ENCODE measurements around the gene ZNF205. TPM values are rescaled to one million over a fixed set of nuclear protein-coding genes. Genes with fewer than 3 reads are reported as not detected.
A peak's percentile ranks its signal among the peaks of the same experiment; 100 is the strongest.

The ZNF205 gene
- total RNA-seq, 4 donors from 2014 or later: 7.1 to 16.1 (median 9.7) TPM

DNA sequence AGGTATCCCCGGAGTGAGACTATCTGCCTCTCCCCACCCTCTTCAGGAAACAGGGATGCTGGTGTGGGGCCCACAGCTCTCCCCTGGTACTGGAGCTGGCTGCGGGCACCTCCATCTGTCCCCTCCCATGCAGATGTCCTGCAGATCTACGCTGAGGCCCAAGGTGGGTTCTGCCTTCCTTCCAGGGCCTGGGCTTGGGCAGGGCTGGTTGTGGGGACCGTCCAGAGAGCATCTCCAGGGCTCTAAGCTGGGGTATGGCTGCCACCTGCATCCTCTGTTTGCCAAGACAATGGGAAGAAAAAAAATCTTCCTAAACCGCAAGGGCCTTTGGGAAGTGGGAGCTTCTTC is 35.3 kb downstream of the ZNF205 start:
- no peak for ATAC-seq (ENCODE audit: low FRiP score)
- TF ChIP-seq, protein P1, sequence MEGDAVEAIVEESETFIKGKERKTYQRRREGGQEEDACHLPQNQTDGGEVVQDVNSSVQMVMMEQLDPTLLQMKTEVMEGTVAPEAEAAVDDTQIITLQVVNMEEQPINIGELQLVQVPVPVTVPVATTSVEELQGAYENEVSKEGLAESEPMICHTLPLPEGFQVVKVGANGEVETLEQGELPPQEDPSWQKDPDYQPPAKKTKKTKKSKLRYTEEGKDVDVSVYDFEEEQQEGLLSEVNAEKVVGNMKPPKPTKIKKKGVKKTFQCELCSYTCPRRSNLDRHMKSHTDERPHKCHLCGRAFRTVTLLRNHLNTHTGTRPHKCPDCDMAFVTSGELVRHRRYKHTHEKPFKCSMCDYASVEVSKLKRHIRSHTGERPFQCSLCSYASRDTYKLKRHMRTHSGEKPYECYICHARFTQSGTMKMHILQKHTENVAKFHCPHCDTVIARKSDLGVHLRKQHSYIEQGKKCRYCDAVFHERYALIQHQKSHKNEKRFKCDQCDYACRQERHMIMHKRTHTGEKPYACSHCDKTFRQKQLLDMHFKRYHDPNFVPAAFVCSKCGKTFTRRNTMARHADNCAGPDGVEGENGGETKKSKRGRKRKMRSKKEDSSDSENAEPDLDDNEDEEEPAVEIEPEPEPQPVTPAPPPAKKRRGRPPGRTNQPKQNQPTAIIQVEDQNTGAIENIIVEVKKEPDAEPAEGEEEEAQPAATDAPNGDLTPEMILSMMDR (IDR thresholded peaks at IDR 0.05): no peak
- no peak for DNase-seq (ENCODE audit: low spot score)

- no peak for ATAC-seq (ENCODE audit: low FRiP score)
- TF ChIP-seq, protein P1 (IDR thresholded peaks at IDR 0.05): no peak
- no peak for DNase-seq (ENCODE audit: low spot score)
Measured at GRCh38 chr16:3148256-3149192, 36.1 kb downstream of the ZNF205 start.

DNA sequence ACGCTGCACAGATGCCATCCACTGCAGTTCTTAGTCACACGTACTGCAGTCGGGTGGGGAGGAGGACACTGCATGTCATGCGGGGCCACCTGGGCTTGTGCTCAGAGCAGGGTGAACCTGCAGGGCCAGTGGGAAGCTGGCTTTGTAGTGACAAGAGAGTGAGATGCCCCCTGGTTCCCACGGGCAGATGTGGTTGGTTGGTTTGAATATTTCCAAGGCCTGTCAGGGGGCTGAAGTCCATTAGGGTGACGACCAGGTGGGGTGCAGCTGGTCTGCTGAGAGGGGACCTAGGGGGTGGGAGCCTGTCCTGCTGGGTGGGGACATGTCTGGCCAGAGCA is 36.8 kb downstream of the ZNF205 start:
- ATAC-seq (ENCODE audit: low FRiP score) (no peak), DNase-seq (ENCODE audit: low spot score) (no peak)
- TF ChIP-seq, protein P1 (IDR thresholded peaks at IDR 0.05): no peak

DNA sequence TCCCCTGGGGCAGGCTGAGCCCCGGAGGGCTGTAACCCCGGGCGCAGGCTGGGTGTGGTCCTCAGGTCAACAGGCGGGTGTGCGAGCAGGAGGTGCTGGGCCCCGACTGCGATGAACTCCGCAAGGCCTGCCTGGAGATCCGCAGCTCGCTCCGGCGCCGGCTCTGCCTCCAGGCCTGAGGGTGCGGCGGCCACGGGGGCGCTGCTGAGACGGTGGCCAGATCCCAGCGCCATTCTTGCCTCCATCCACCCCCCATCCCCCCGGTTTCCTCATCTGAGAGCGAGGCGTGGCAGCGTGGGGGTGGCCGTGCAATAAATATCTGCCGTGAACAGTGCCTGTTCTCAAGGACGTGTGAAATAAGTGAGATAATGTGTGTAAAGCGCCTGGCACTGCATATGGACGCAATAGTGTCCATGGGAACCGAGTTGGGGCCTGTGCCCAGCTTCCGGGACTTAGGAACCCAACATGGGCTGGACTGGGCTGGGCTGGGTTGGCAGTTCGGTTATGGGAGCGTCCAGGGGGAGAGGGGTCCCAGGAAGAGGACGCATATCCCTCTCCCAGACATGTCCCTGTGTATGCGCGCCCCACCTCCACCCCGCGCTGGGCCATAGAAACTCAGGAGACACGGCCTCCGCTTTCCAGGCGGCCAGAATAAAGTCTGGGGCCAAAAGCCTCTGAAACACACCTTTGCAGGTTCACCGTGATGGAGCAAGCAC is 37.4 kb downstream of the ZNF205 start:
- DNase-seq (ENCODE audit: low spot score) (no peak), ATAC-seq (ENCODE audit: low FRiP score) (peak; percentile 24)
- TF ChIP-seq, protein P1 (IDR thresholded peaks at IDR 0.05): no peak

GRCh38 chr16:3150346-3151218 is 38.2 kb downstream of the ZNF205 start:
- DNase-seq (ENCODE audit: low spot score) (peak; percentile 99), ATAC-seq (ENCODE audit: low FRiP score) (peak; percentile 92)
- TF ChIP-seq, protein P1 (IDR thresholded peaks at IDR 0.05): no peak

DNA sequence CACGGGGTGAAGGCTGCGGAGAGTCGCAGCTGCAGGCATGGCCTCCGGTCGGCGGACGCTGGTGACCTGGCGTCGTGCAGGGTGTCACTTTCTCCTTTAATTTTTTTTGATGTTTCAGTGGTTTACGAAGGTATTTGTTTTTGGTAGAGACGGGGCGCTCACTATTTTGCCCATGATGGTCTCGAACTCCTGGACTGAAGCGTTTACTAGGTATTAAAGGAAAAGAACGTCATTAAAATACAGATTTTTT is 39.6 kb downstream of the ZNF205 start:
- TF ChIP-seq, protein P1 (IDR thresholded peaks at IDR 0.05): no peak
- DNase-seq (ENCODE audit: low spot score) (no peak), ATAC-seq (ENCODE audit: low FRiP score) (no peak)

All from omental fat pad (tissue), 4 donors.